ENCODE measurements around the gene HORMAD1. TPM values are rescaled to one million over a fixed set of nuclear protein-coding genes. Genes with fewer than 3 reads are reported as not detected.

Gene HORMAD1
- polyA plus RNA-seq, 1 of the 3 experiments (the other 2 are of a cell fraction) = not detected

DNA sequence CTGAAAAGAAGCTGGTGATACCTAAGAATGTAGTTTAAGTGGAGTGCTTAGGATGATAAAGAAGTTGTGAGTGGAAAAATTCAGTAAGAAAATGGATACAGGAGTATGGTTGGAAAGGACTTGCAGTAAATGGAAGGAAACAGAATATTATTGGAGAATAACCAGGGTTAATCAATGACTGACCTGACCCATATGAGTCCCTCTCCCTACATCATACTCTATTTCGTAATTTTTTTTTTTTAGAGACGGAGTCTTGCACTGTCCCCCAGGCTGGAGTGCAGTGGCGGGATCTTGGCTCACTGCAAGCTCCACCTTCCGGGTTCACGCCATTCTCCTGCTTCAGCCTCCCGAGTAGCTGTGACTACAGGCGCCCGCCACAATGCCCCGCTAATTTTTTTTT is 57.9 kb downstream of the HORMAD1 start:
- Histone ChIP-seq H3K9me3 (no peaks in the 10 kb centered on the region), H3K27ac (ENCODE audit: low read depth in 2 of 2, low read length in 1 of 2) (no peak overlapping the region), H3K4me1 (ENCODE audit: control insufficient read depth in 1 of 2, insufficient read depth in 2 of 2, low read depth in 1 of 2, low read length in 1 of 2) (peaks cover 0 to 2% of the 10 kb centered on the region in 2 experiments; a peak in 1 of 4 replicates), H3K9me2 (no peaks in the 10 kb centered on the region), H3K4me2 (no peak overlapping the region), H2AFZ (ENCODE audit: low read depth) (no peak overlapping the region), H3K9ac (no peak overlapping the region), H3K27me3 (ENCODE audit: insufficient read depth) (no peaks in the 10 kb centered on the region), H3K36me3 (replicated peaks in 1 of 2; ENCODE audit: control insufficient read depth in 1 of 2, insufficient read depth in 2 of 2, low read length in 1 of 2) (peaks cover 12 to 25% of the 10 kb centered on the region in 2 experiments), H3F3A (replicated peaks; ENCODE audit: insufficient read depth) (peaks cover 4% of the 10 kb centered on the region), H3K4me3 (ENCODE audit: low read depth in 2 of 2, low read length in 1 of 2) (no peak overlapping the region), H3K79me2 (ENCODE audit: insufficient read depth) (no peaks in the 10 kb centered on the region), H4K20me1 (ENCODE audit: insufficient read depth) (no peaks in the 10 kb centered on the region)
- WGBS (ENCODE audit: low lambda C conversion rate) = 97% methylated on average over 9 of the region's 9 CpGs
- POLR2A ChIA-PET = interaction anchor here (0.5 to 0.8 kb wide), 2 partner anchors 85 to 150 kb away, joined by 3 to 5 read pairs; no protein-coding TSS in a partner anchor
- CTCF ChIA-PET = no interaction called here
- no peak for DNase-seq
- TF ChIP-seq JUND (IDR thresholded peaks at IDR 0.05) (no peak), YY1 (IDR thresholded peaks at IDR 0.05; ENCODE audit: low read depth) (no peak), RFX5 (IDR thresholded peaks at IDR 0.05; ENCODE audit: low read length) (no peak), IRF3 (IDR thresholded peaks at IDR 0.05; ENCODE audit: low read depth, low read length) (no peak), MXI1 (IDR thresholded peaks at IDR 0.05; ENCODE audit: low read depth, low read length) (no peak), NRF1 (IDR thresholded peaks at IDR 0.05; ENCODE audit: low read depth, low read length) (no peak), REST (IDR thresholded peaks at IDR 0.05; ENCODE audit: low read depth, low read length) (no peak), POLR2AphosphoS5 (IDR thresholded peaks at IDR 0.05; ENCODE audit: low read depth, low read length) (no peak), RXRA (IDR thresholded peaks at IDR 0.05; ENCODE audit: borderline replicate concordance, low read depth) (no peak), RAD21 (IDR thresholded peaks at IDR 0.05; ENCODE audit: low read length) (no peak)

- CTCF ChIA-PET = interaction anchor here (1.2 kb wide), 1 partner anchor 63 kb away, joined by 3 read pairs; no protein-coding TSS in a partner anchor
- H3K79me2 ChIP-seq (ENCODE audit: insufficient read depth) = no peaks in the 10 kb centered on the region
- no peak for TF ChIP-seq JUND (IDR thresholded peaks at IDR 0.05)
- no peak for TF ChIP-seq RAD21 (IDR thresholded peaks at IDR 0.05; ENCODE audit: low read length)
- no peak for TF ChIP-seq PBX3 (IDR thresholded peaks at IDR 0.05)
- TF ChIP-seq RXRA (IDR thresholded peaks at IDR 0.05; ENCODE audit: borderline replicate concordance, low read depth) = no peak
- TF ChIP-seq MEF2A (IDR thresholded peaks at IDR 0.05; ENCODE audit: borderline replicate concordance, low read depth) = no peak
- TF ChIP-seq RFX5 (IDR thresholded peaks at IDR 0.05; ENCODE audit: low read length) = no peak
- TF ChIP-seq TEAD4 (IDR thresholded peaks at IDR 0.05; ENCODE audit: borderline replicate concordance, insufficient read depth) = no peak
- TF ChIP-seq NRF1 (IDR thresholded peaks at IDR 0.05; ENCODE audit: low read depth, low read length) = no peak
- TF ChIP-seq GATA2 (CRISPR knock-in tag; IDR thresholded peaks at IDR 0.05) = no peak
- TF ChIP-seq CHD2 (IDR thresholded peaks at IDR 0.05; ENCODE audit: low read length, partially characterized antibody) = no peak
- no peak for TF ChIP-seq EZH2phosphoT487 (IDR thresholded peaks at IDR 0.05; ENCODE audit: borderline replicate concordance, low read depth)
- no peak for TF ChIP-seq FOXM1 (IDR thresholded peaks at IDR 0.05; ENCODE audit: low read depth)
- TF ChIP-seq MAX (IDR thresholded peaks at IDR 0.05; ENCODE audit: low read depth) = no peak
- no peak for TF ChIP-seq NFIC (IDR thresholded peaks at IDR 0.05; ENCODE audit: borderline replicate concordance)
- no peak for TF ChIP-seq ELF1 (IDR thresholded peaks at IDR 0.05)
- TF ChIP-seq FOSL2 (IDR thresholded peaks at IDR 0.05; ENCODE audit: borderline replicate concordance, low read depth) = no peak
- TF ChIP-seq POLR2AphosphoS5 (IDR thresholded peaks at IDR 0.05; ENCODE audit: low read depth, low read length) = no peak
These were observed 59.5 kb downstream of the HORMAD1 start for GRCh38 chr1:150661156-150661555.

More at GRCh38 chr1:150661156-150661555, 59.5 kb downstream of the HORMAD1 start:
- H3K36me3 ChIP-seq (replicated peaks in 1 of 2; ENCODE audit: control insufficient read depth in 1 of 2, insufficient read depth in 2 of 2, low read length in 1 of 2) = peaks cover 12 to 22% of the 10 kb centered on the region in 2 experiments
- no peaks in the 10 kb centered on the region for H3K27me3 ChIP-seq (ENCODE audit: insufficient read depth)
- no peak overlapping the region for H3K4me3 ChIP-seq (ENCODE audit: low read depth in 2 of 2, low read length in 1 of 2)
- H3K4me1 ChIP-seq (ENCODE audit: control insufficient read depth in 1 of 2, insufficient read depth in 2 of 2, low read depth in 1 of 2, low read length in 1 of 2) = peaks cover 0 to 2% of the 10 kb centered on the region in 2 experiments; a peak in 1 of 4 replicates
- POLR2A ChIA-PET = no interaction called here
- DNase-seq = no peak
- H3K9ac ChIP-seq = no peak overlapping the region
- H3K9me3 ChIP-seq = no peaks in the 10 kb centered on the region
- H4K20me1 ChIP-seq (ENCODE audit: insufficient read depth) = no peaks in the 10 kb centered on the region
- WGBS (ENCODE audit: low lambda C conversion rate) = 93% methylated on average over 5 of the region's 5 CpGs
- no peak overlapping the region for H3K27ac ChIP-seq (ENCODE audit: low read depth in 2 of 2, low read length in 1 of 2)
- H3K9me2 ChIP-seq = no peaks in the 10 kb centered on the region
- no peaks in the 10 kb centered on the region for H3F3A ChIP-seq (replicated peaks; ENCODE audit: insufficient read depth)
- no peak overlapping the region for H2AFZ ChIP-seq (ENCODE audit: low read depth)
- no peak overlapping the region for H3K4me2 ChIP-seq

All from SK-N-SH (cell line).